SH-SY5Y (cell line): ENCODE data around the gene SUPT7L.

ENCODE experiments used
- GATA2 ChIP-seq: IDR thresholded peaks from 2 replicates; pipeline ENCODE4 v1.6.1; 2011; ENCODE audit warnings: mild to moderate bottlenecking, low read depth, low read length
- GATA3 ChIP-seq: IDR thresholded peaks from 2 replicates; pipeline ENCODE4 v1.6.1; 2011; ENCODE audit warnings: low read depth, mild to moderate bottlenecking, low read length, moderate library complexity

DNA sequence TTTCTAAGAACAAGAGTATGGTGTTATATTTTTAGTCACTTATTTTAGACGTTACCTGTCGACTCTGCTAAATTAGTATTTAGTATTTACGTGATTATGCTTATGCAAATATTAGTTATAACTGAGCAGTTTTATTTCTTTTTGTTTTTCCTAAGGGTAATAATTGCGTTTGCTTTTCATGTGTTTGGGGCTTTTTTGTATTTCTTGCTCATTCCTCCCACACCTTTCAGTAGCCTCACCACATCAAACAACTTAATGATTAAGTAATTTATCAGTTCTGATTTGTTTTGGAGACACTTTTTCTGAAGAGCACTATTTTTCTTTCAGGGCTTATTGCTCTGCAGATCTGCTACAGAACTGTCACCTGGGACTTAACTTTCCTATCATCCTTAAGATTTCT, 7.8 kb upstream of the SUPT7L start:
- no peak for TF ChIP-seq GATA3
- TF ChIP-seq GATA2 = no peak
